Thoracic aorta (tissue), 2 donors: Measurements from ENCODE around the gene NKTR. TPM values are rescaled to one million over a fixed set of nuclear protein-coding genes. Genes with fewer than 3 reads are reported as not detected.

Experiments used
- ATAC-seq: fragments of 150-250 bp; one replicate; pipeline ENCODE4 v1.8.0; 2017; ENCODE audit warnings: low read depth; ENCODE audit not compliant: insufficient number of reproducible peaks, low FRiP score
- DNase-seq: peaks from one replicate; pipeline ENCODE4 v3.0.0-alpha.2; 2020; ENCODE audit warnings: low spot score
- H3K27ac ChIP-seq, 2 donors: fragments of 200-600 bp; sonication (generic); 1 replicate in 1 of 2; 2 replicates in 1 of 2; pipeline ENCODE4 v1.5.1; 2016; ENCODE audit warnings: mild to moderate bottlenecking in 2 of 2, moderate library complexity in 2 of 2
- H3K27me3 ChIP-seq: fragments of 200-600 bp; sonication (generic); replicated peaks from 2 replicates; pipeline ENCODE4 v1.6.0; 2016; ENCODE audit warnings: mild to moderate bottlenecking; ENCODE audit not compliant: insufficient read depth
- H3K36me3 ChIP-seq: fragments of 200-600 bp; sonication (generic); one replicate; pipeline ENCODE4 v1.5.1; 2016
- H3K4me1 ChIP-seq, 2 donors: fragments of 200-600 bp; sonication (generic); 1 replicate in 1 of 2; 2 replicates in 1 of 2; pipeline versions ENCODE4 v1.5.1 to v1.6.0; 2016; ENCODE audit warnings: low read depth in 2 of 2, mild to moderate bottlenecking in 1 of 2; ENCODE audit not compliant: control insufficient read depth in 1 of 2
- H3K4me3 ChIP-seq: fragments of 200-600 bp; sonication (generic); 2 replicates; pipeline ENCODE4 v1.5.1; 2016; ENCODE audit warnings: mild to moderate bottlenecking
- H3K9me3 ChIP-seq: fragments of 200-600 bp; sonication (generic); 2 replicates; pipeline ENCODE4 v1.5.1; 2016
- CTCF ChIP-seq: fragments of 200-600 bp; sonication (generic); IDR thresholded peaks from one replicate; pipeline ENCODE4 v1.5.1; 2019; ENCODE audit warnings: antibody characterized with exemption
- total RNA-seq, 2 donors: library from RNA; depleted of rRNA; stranded (reverse); fragments of >200 nt; gene quantifications; one replicate each; pipeline versions ENCODE4 v1.1.0 to v1.2.3, GENCODE V29; 2016

NKTR gene
- total RNA-seq, 2 donors from 2014 or later = 159 to 210 TPM

- H3K4me1 ChIP-seq = peaks cover 27 to 65% of the 10 kb centered on the region in 2 donors
- no peak for DNase-seq
These were observed 56.5 kb downstream of the NKTR start for GRCh38 chr3:42656680-42657610.

GRCh38 chr3:42657675-42658074, 57.2 kb downstream of the NKTR start:
- ATAC-seq = no peak
- H3K27ac ChIP-seq = no peak overlapping the region

More at GRCh38 chr3:42656680-42657610, 56.5 kb downstream of the NKTR start:
- Histone ChIP-seq H3K4me3 (no peak overlapping the region), H3K27ac (peak overlapping the region in 1 of 2 donors; percentile 92), H3K9me3 (no peaks in the 10 kb centered on the region), H3K36me3 (peaks cover 11% of the 10 kb centered on the region), H3K27me3 (no peaks in the 10 kb centered on the region)
- no peak for TF ChIP-seq CTCF
- no peak for ATAC-seq

GRCh38 chr3:42658091-42658770, 57.7 kb downstream of the NKTR start:
- no peak for TF ChIP-seq CTCF
- Histone ChIP-seq H3K27ac (no peak overlapping the region), H3K4me1 (peaks cover 19 to 52% of the 10 kb centered on the region in 2 donors), H3K9me3 (no peaks in the 10 kb centered on the region), H3K4me3 (no peak overlapping the region), H3K36me3 (peaks cover 11% of the 10 kb centered on the region), H3K27me3 (no peaks in the 10 kb centered on the region)
- ATAC-seq (no peak), DNase-seq (no peak)

More at GRCh38 chr3:42657675-42658074, 57.2 kb downstream of the NKTR start:
- Histone ChIP-seq H3K27me3 (no peaks in the 10 kb centered on the region), H3K36me3 (peaks cover 11% of the 10 kb centered on the region), H3K4me3 (no peak overlapping the region), H3K4me1 (peaks cover 20 to 58% of the 10 kb centered on the region in 2 donors), H3K9me3 (no peaks in the 10 kb centered on the region)
- no peak for TF ChIP-seq CTCF
- DNase-seq = no peak

- no peak overlapping the region for H3K27ac ChIP-seq
- H3K4me1 ChIP-seq = peaks cover 19 to 52% of the 10 kb centered on the region in 2 donors
- DNase-seq (no peak), ATAC-seq (no peak)
- H3K9me3 ChIP-seq = no peaks in the 10 kb centered on the region
- no peak overlapping the region for H3K4me3 ChIP-seq
- peaks cover 11% of the 10 kb centered on the region for H3K36me3 ChIP-seq
- TF ChIP-seq CTCF = no peak
- no peaks in the 10 kb centered on the region for H3K27me3 ChIP-seq
These were observed 58.4 kb downstream of the NKTR start for GRCh38 chr3:42658771-42659390.
